ENCODE measurements around the gene STAB2.

The STAB2 gene

GRCh38 chr12:103799857-103800771, 213.0 kb downstream of the STAB2 start:
- no peak for TF ChIP-seq ZBTB7A (IDR thresholded peaks at IDR 0.05; ENCODE audit: low read depth)
- TF ChIP-seq TEAD4 (IDR thresholded peaks at IDR 0.05), result 0 out of 2 replicates have a peak, but pooled peaks have one; percentile 45
- TF ChIP-seq YY1 (IDR thresholded peaks at IDR 0.05; ENCODE audit: low read depth), result no peak
- peak; percentile 44; the same call in 1 of the 2 replicates for TF ChIP-seq NFIC (IDR thresholded peaks at IDR 0.05)
- TF ChIP-seq, protein P1, sequence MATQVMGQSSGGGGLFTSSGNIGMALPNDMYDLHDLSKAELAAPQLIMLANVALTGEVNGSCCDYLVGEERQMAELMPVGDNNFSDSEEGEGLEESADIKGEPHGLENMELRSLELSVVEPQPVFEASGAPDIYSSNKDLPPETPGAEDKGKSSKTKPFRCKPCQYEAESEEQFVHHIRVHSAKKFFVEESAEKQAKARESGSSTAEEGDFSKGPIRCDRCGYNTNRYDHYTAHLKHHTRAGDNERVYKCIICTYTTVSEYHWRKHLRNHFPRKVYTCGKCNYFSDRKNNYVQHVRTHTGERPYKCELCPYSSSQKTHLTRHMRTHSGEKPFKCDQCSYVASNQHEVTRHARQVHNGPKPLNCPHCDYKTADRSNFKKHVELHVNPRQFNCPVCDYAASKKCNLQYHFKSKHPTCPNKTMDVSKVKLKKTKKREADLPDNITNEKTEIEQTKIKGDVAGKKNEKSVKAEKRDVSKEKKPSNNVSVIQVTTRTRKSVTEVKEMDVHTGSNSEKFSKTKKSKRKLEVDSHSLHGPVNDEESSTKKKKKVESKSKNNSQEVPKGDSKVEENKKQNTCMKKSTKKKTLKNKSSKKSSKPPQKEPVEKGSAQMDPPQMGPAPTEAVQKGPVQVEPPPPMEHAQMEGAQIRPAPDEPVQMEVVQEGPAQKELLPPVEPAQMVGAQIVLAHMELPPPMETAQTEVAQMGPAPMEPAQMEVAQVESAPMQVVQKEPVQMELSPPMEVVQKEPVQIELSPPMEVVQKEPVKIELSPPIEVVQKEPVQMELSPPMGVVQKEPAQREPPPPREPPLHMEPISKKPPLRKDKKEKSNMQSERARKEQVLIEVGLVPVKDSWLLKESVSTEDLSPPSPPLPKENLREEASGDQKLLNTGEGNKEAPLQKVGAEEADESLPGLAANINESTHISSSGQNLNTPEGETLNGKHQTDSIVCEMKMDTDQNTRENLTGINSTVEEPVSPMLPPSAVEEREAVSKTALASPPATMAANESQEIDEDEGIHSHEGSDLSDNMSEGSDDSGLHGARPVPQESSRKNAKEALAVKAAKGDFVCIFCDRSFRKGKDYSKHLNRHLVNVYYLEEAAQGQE (IDR thresholded peaks at IDR 0.05; ENCODE audit: low read depth), result no peak
- TF ChIP-seq, protein P2, sequence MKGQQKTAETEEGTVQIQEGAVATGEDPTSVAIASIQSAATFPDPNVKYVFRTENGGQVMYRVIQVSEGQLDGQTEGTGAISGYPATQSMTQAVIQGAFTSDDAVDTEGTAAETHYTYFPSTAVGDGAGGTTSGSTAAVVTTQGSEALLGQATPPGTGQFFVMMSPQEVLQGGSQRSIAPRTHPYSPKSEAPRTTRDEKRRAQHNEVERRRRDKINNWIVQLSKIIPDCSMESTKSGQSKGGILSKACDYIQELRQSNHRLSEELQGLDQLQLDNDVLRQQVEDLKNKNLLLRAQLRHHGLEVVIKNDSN (IDR thresholded peaks at IDR 0.05), result no peak
- no peak for TF ChIP-seq FOXM1 (IDR thresholded peaks at IDR 0.05; ENCODE audit: borderline replicate concordance, low read depth)
- no peak for TF ChIP-seq TAF1 (IDR thresholded peaks at IDR 0.05; ENCODE audit: low read depth)
- TF ChIP-seq CEBPB (IDR thresholded peaks at IDR 0.05), result peak; percentile 99
- no peak for TF ChIP-seq RAD21 (IDR thresholded peaks at IDR 0.05; ENCODE audit: low read depth)
- no peak for TF ChIP-seq MAX (IDR thresholded peaks at IDR 0.05)
- TF ChIP-seq TCF12 (IDR thresholded peaks at IDR 0.05; ENCODE audit: low read depth), result peak; percentile 61; the same call in 1 of the 2 replicates
- no peak for TF ChIP-seq EGR1 (IDR thresholded peaks at IDR 0.05)
- TF ChIP-seq EP300 (IDR thresholded peaks at IDR 0.05; ENCODE audit: borderline replicate concordance), result peak; percentile 47; the same call in 1 of the 2 replicates
- TF ChIP-seq CREB1 (IDR thresholded peaks at IDR 0.05; ENCODE audit: low read depth), result no peak

- no peak for TF ChIP-seq CEBPB (IDR thresholded peaks at IDR 0.05)
Observed at GRCh38 chr12:103801709-103802585, 214.9 kb downstream of the STAB2 start.

DNA sequence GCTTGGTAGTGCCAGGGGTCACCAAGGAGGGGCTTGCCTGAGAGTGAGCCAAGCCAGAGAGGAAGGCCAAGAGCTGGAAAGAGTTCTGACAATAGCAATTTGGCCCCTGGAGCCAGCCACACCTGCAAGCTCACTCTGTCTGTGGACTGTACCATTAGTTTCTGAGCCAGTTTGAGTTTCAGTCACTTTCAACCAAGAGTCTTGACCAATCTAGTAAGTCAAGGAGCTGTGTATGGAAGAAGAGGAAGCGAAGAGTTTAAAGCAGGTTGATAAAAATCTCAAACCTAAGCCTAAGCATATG, 215.5 kb downstream of the STAB2 start:
- no peak for TF ChIP-seq FOXM1 (IDR thresholded peaks at IDR 0.05; ENCODE audit: borderline replicate concordance, low read depth)
- no peak for TF ChIP-seq YY1 (IDR thresholded peaks at IDR 0.05; ENCODE audit: low read depth)
- no peak for TF ChIP-seq CEBPB (IDR thresholded peaks at IDR 0.05)
- TF ChIP-seq, protein P1 (IDR thresholded peaks at IDR 0.05; ENCODE audit: low read depth), result no peak
- TF ChIP-seq NFIC (IDR thresholded peaks at IDR 0.05), result no peak
- TF ChIP-seq TEAD4 (IDR thresholded peaks at IDR 0.05), result no peak

- no peak for TF ChIP-seq TAF1 (IDR thresholded peaks at IDR 0.05; ENCODE audit: low read depth)
- TF ChIP-seq, protein P1 (IDR thresholded peaks at IDR 0.05; ENCODE audit: low read depth), result no peak
- TF ChIP-seq, protein P2 (IDR thresholded peaks at IDR 0.05), result no peak
- no peak for TF ChIP-seq NFIC (IDR thresholded peaks at IDR 0.05)
- TF ChIP-seq TCF12 (IDR thresholded peaks at IDR 0.05; ENCODE audit: low read depth), result no peak
- no peak for TF ChIP-seq EGR1 (IDR thresholded peaks at IDR 0.05)
- TF ChIP-seq CEBPB (IDR thresholded peaks at IDR 0.05), result no peak
- TF ChIP-seq EP300 (IDR thresholded peaks at IDR 0.05; ENCODE audit: borderline replicate concordance), result no peak
- TF ChIP-seq FOXM1 (IDR thresholded peaks at IDR 0.05; ENCODE audit: borderline replicate concordance, low read depth), result no peak
- TF ChIP-seq RAD21 (IDR thresholded peaks at IDR 0.05; ENCODE audit: low read depth), result no peak
- no peak for TF ChIP-seq MAX (IDR thresholded peaks at IDR 0.05)
- TF ChIP-seq TEAD4 (IDR thresholded peaks at IDR 0.05), result no peak
- no peak for TF ChIP-seq ZBTB7A (IDR thresholded peaks at IDR 0.05; ENCODE audit: low read depth)
- no peak for TF ChIP-seq CREB1 (IDR thresholded peaks at IDR 0.05; ENCODE audit: low read depth)
- no peak for TF ChIP-seq YY1 (IDR thresholded peaks at IDR 0.05; ENCODE audit: low read depth)
Observed at GRCh38 chr12:103803847-103804246, 216.8 kb downstream of the STAB2 start.

Measured in Ishikawa (cell line).